IMR-90 (cell line): ENCODE data around the gene GRIN1. TPM values are rescaled to one million over a fixed set of nuclear protein-coding genes. Genes with fewer than 3 reads are reported as not detected.

Source experiments
- ATAC-seq: fragments of 200-7000 bp; cut with Tn5 transposase; 2 replicates; pipeline ENCODE4 v1.9.1; 2020; ENCODE audit warnings: low read depth, mild to moderate bottlenecking, moderate library complexity
- BruUV-seq: library from RNA; stranded (reverse); fragments of 400-500 nt; replicated peaks from 2 replicates; lab custom pipeline; 2021; lab: Mats Ljungman, UMichigan
- CTCF ChIA-PET: fragments of 300-600 bp; formaldehyde crosslinking; extraction: SDS; loops from one replicate; lab custom pipeline; 2021; ENCODE audit warnings: antibody characterized with exemption; lab: Yijun Ruan, JAX
- POLR2A ChIA-PET: fragments of 300-600 bp; sonication (Branson Sonifier 250); formaldehyde crosslinking; loops from one replicate; lab custom pipeline; 2022; ENCODE audit warnings: antibody characterized with exemption; ENCODE audit not compliant: unreplicated experiment; lab: Charles Lee
- DNase-seq: peaks from one replicate; pipeline ENCODE4 v3.0.0; 2013
- H2AFZ ChIP-seq: replicated peaks from 2 replicates; pipeline ENCODE3; 2013; ENCODE audit warnings: low read length, mild to moderate bottlenecking; ENCODE audit not compliant: poor library complexity
- H2AK5ac ChIP-seq: 2 replicates; pipeline ENCODE4 v1.6.1; 2013; ENCODE audit warnings: low read depth, low read length, inconsistent platforms
- H2AK9ac ChIP-seq: replicated peaks from 2 replicates; pipeline ENCODE3; 2013; ENCODE audit warnings: mild to moderate bottlenecking, low read depth, low read length, moderate library complexity; ENCODE audit not compliant: poor library complexity
- H2BK120ac ChIP-seq: 2 replicates; pipeline ENCODE4 v1.6.1; 2013; ENCODE audit warnings: low read depth, low read length, inconsistent platforms
- H2BK15ac ChIP-seq: 3 replicates; pipeline ENCODE4 v1.6.1; 2013; ENCODE audit warnings: low read depth, low read length, inconsistent platforms
- H2BK20ac ChIP-seq: 2 replicates; pipeline ENCODE4 v1.6.1; 2013; ENCODE audit warnings: low read depth, mild to moderate bottlenecking, inconsistent platforms, low read length, moderate library complexity
- H2BK5ac ChIP-seq: 2 replicates; pipeline ENCODE4 v1.6.1; 2013; ENCODE audit warnings: mild to moderate bottlenecking, low read depth, low read length, inconsistent platforms; ENCODE audit not compliant: poor library complexity, severe bottlenecking
- H3K14ac ChIP-seq: replicated peaks from 2 replicates; pipeline ENCODE4 v1.6.1; 2013; ENCODE audit warnings: low read depth, low read length, inconsistent platforms
- H3K18ac ChIP-seq: 2 replicates; pipeline ENCODE4 v1.6.1; 2013; ENCODE audit warnings: low read depth, low read length, control low read depth
- H3K23ac ChIP-seq: 2 replicates; pipeline ENCODE4 v1.6.1; 2013; ENCODE audit warnings: low read depth, low read length, inconsistent platforms
- H3K27ac ChIP-seq: 2 replicates; pipeline ENCODE4 v1.5.1; 2013; ENCODE audit warnings: mild to moderate bottlenecking, control low read depth, low read length; ENCODE audit not compliant: insufficient read depth
- H3K27me3 ChIP-seq: 2 replicates; pipeline ENCODE4 v1.6.1; 2013; ENCODE audit warnings: low read length; ENCODE audit not compliant: control insufficient read depth, insufficient read depth
- H3K36me3 ChIP-seq: 2 replicates; pipeline ENCODE4 v1.6.1; 2013; ENCODE audit warnings: low read length, mixed read lengths; ENCODE audit not compliant: control insufficient read depth, insufficient read depth
- H3K4ac ChIP-seq: 2 replicates; pipeline ENCODE4 v1.6.1; 2013; ENCODE audit warnings: low read depth, low read length, inconsistent platforms
- H3K4me1 ChIP-seq: 2 replicates; pipeline ENCODE4 v1.6.1; 2013; ENCODE audit warnings: low read length, mixed read lengths; ENCODE audit not compliant: control insufficient read depth, insufficient read depth
- H3K4me2 ChIP-seq: 2 replicates; pipeline ENCODE4 v1.6.1; 2013; ENCODE audit warnings: low read depth, mild to moderate bottlenecking, control low read depth, low read length, moderate library complexity
- H3K4me3 ChIP-seq: 2 replicates; pipeline ENCODE4 v1.5.1; 2013; ENCODE audit warnings: low read depth, mild to moderate bottlenecking, control low read depth, low read length, moderate library complexity; ENCODE audit not compliant: insufficient read depth
- H3K56ac ChIP-seq: 2 replicates; pipeline ENCODE4 v1.6.1; 2013; ENCODE audit warnings: low read length, inconsistent platforms; ENCODE audit not compliant: insufficient read depth; ENCODE audit errors: extremely low read depth
- H3K79me1 ChIP-seq, 2 experiments: 2 replicates each; pipeline ENCODE4 v1.6.1; 2013; ENCODE audit warnings: low read length in 2 of 2, inconsistent platforms in 1 of 2, low read depth in 1 of 2
- H3K9ac ChIP-seq: 2 replicates; pipeline ENCODE4 v1.6.1; 2013; ENCODE audit warnings: low read depth, low read length, control low read depth
- H3K9me1 ChIP-seq: 2 replicates; pipeline ENCODE4 v1.6.1; 2013; ENCODE audit warnings: low read length, inconsistent platforms; ENCODE audit not compliant: insufficient read depth
- H3K9me3 ChIP-seq: 2 replicates; pipeline ENCODE4 v1.6.1; 2013; ENCODE audit warnings: low read length; ENCODE audit not compliant: control insufficient read depth, insufficient read depth
- H4K20me1 ChIP-seq: 2 replicates; pipeline ENCODE4 v1.6.1; 2013; ENCODE audit warnings: low read length, inconsistent platforms; ENCODE audit not compliant: insufficient read depth
- H4K5ac ChIP-seq: 2 replicates; pipeline ENCODE4 v1.6.1; 2013; ENCODE audit warnings: mild to moderate bottlenecking, low read depth, low read length, control low read depth
- H4K8ac ChIP-seq, 2 experiments: 2 replicates each; pipeline ENCODE4 v1.6.1; 2013; ENCODE audit warnings: low read depth in 2 of 2, low read length in 2 of 2, control low read depth in 1 of 2, inconsistent platforms in 1 of 2
- H4K91ac ChIP-seq: 2 replicates; pipeline ENCODE4 v1.6.1; 2013; ENCODE audit warnings: low read depth, low read length, inconsistent platforms; ENCODE audit not compliant: insufficient read depth
- CTCF ChIP-seq: conservative IDR thresholded peaks from 2 replicates; pipeline ENCODE4 v1.5.1; 2012; ENCODE audit warnings: mild to moderate bottlenecking, low read depth, low read length, improper control_type of control experiment
- ELK1 ChIP-seq: fragments of 150-350 bp; IDR thresholded peaks from 2 replicates; pipeline ENCODE4 v1.6.1; 2016; ENCODE audit warnings: low read depth, mild to moderate bottlenecking, low read length, moderate library complexity, borderline replicate concordance
- FOS ChIP-seq: fragments of 150-350 bp; IDR thresholded peaks from 2 replicates; pipeline ENCODE4 v1.6.1; 2016; ENCODE audit warnings: low read depth, low read length
- MAZ ChIP-seq: IDR thresholded peaks from 2 replicates; pipeline ENCODE4 v1.6.1; 2012; ENCODE audit warnings: low read depth, mild to moderate bottlenecking, low read length, improper control_type of control experiment, moderate library complexity, borderline replicate concordance
- MXI1 ChIP-seq: IDR thresholded peaks from 2 replicates; pipeline ENCODE4 v1.6.1; 2012; ENCODE audit warnings: low read depth, mild to moderate bottlenecking, low read length, moderate library complexity, borderline replicate concordance
- NFE2L2 ChIP-seq: fragments of 150-350 bp; IDR thresholded peaks from 2 replicates; pipeline ENCODE4 v1.6.1; 2016; ENCODE audit warnings: low read depth, mild to moderate bottlenecking, low read length
- POLR2A ChIP-seq: IDR thresholded peaks from 2 replicates; pipeline ENCODE4 v1.6.1; 2012; ENCODE audit warnings: mild to moderate bottlenecking, low read depth, low read length
- RAD21 ChIP-seq: IDR thresholded peaks from 2 replicates; pipeline ENCODE4 v1.6.1; 2012; ENCODE audit warnings: low read length, improper control_type of control experiment
- RCOR1 ChIP-seq: IDR thresholded peaks from 2 replicates; pipeline ENCODE4 v1.6.1; 2012; ENCODE audit warnings: mild to moderate bottlenecking, low read length, improper control_type of control experiment; ENCODE audit not compliant: insufficient replicate concordance
- SMC3 ChIP-seq: fragments of 150-350 bp; IDR thresholded peaks from 2 replicates; pipeline ENCODE4 v1.6.1; 2016; ENCODE audit warnings: low read depth, mild to moderate bottlenecking, antibody characterized with exemption, low read length, moderate library complexity
- WGBS, 2 experiments: methylation state at CpG; one replicate each; pipeline versions ENCODE4 v1.1.5 to v1.1.7; 2013; ENCODE audit warnings: missing lambda C conversion rate in 2 of 2; ENCODE audit not compliant: insufficient read length in 1 of 2; ENCODE audit errors: extremely low coverage in 2 of 2; 5-methylcytosine and 5-hydroxymethylcytosine counted together
- dilution Hi-C: fragments of 300-500 bp; cut with HindIII; formaldehyde crosslinking; loops from one replicate; pipeline ENCODE4 v1.14.3; 2018; ENCODE audit warnings: low sequenced_read_pairs; ENCODE audit not compliant: unreplicated experiment
- in situ Hi-C: fragments of 300-500 bp; cut with MboI; formaldehyde crosslinking; loops from 3 replicates; pipeline ENCODE4 v1.14.3; 2019; ENCODE audit warnings: low sequenced_read_pairs, inconsistent platforms, mixed read lengths
- intact Hi-C: fragments of 100-400 bp; cut with micrococcal nuclease; formaldehyde crosslinking; loops from 2 replicates; pipeline ENCODE4 v1.10.0; 2022
- polyA plus RNA-seq, 3 experiments: library from polyadenylated mRNA; depleted of rRNA; stranded (reverse); fragments of >200 nt; gene quantifications; 2 replicates each; pipeline ENCODE4 v1.2.3, GENCODE V29; 2012; ENCODE audit warnings: low replicate concordance in 1 of 3
- total RNA-seq: library from RNA; depleted of rRNA; stranded (reverse); fragments of >200 nt; gene quantifications from 2 replicates; pipeline ENCODE4 v1.2.3, GENCODE V29; 2012
- TF ChIP-seq, protein P1 (sequence below): fragments of 150-350 bp; IDR thresholded peaks from 2 replicates; pipeline ENCODE4 v1.6.1; 2017; ENCODE audit warnings: mild to moderate bottlenecking, antibody characterized with exemption, low read length, low read depth

The GRIN1 gene
- total and polyA plus RNA-seq, 2 of the 4 experiments (the other 2 are of a cell fraction): 0.09 TPM; not detected in 1

DNA sequence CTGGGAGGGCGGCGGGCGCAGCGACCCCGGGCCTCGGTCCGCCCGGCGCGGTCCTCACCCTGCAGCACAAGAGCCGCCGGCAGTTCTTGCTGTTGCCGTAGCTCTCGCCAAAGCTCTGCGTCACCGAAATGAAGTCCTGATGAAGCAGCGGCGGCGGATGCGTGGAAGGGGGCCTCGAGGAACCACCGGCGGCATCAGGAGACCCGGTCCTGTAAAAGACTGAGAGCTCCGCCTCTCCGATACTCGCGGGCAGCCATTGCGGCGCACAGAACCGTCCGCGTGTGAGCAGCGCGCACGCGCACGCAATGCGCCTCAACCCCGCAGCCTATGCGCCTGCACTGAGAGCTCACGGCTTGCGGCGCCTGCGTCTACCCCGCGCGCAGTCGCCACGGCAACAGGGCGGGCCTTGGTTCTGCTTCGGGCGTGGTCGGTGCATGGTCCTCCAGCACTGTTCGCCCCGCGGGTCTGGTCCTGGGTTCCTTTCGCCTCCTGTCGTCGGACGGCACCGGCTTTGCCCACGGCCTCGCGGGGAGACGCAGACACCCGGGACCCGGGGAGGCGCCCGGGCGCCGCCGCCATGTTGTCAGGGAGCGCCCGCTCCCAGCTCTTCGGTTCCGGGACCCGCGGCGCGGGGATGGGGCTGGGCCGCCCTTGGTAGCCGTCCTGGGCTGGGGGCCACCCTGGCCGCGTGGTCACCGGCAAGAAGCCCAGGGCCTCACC is 9.3 kb upstream of the GRIN1 start:
- Histone ChIP-seq H2AFZ (peak overlapping the region; percentile 99), H3K18ac (peak overlapping the region; percentile 62; the same call in 1 of the 2 replicates), H3K27me3 (no peaks in the 10 kb centered on the region), H2BK20ac (no peak overlapping the region), H3K4me1 (peaks cover 12% of the 10 kb centered on the region; the same call in 1 of the 2 replicates), H3K79me1 (peaks cover 13 to 35% of the 10 kb centered on the region in 2 experiments), H4K20me1 (0 out of 2 replicates have a peak, but pooled peaks cover 8% of the 10 kb centered on the region), H3K4ac (peak overlapping the region; percentile 93), H2BK5ac (peak overlapping the region; percentile 43), H3K23ac (peak overlapping the region; percentile 86), H2AK5ac (peak overlapping the region; percentile 53; the same call in 1 of the 2 replicates), H3K27ac (peak overlapping the region; percentile 74), H4K5ac (peak overlapping the region; percentile 63; the same call in 1 of the 2 replicates), H3K9ac (peak overlapping the region; percentile 90), H3K9me1 (peaks cover 16% of the 10 kb centered on the region), H2AK9ac (peak overlapping the region; percentile 96), H4K91ac (peak overlapping the region; percentile 85; the same call in 1 of the 2 replicates), H2BK15ac (no peak overlapping the region), H3K4me3 (peak overlapping the region; percentile 76), H3K9me3 (peaks cover 4% of the 10 kb centered on the region; the same call in 1 of the 2 replicates), H3K4me2 (peak overlapping the region; percentile 35; the same call in 1 of the 2 replicates), H3K36me3 (no peaks in the 10 kb centered on the region), H3K14ac (peak overlapping the region; percentile 98), H2BK120ac (peak overlapping the region; percentile 38; the same call in 1 of the 2 replicates), H3K56ac (peak overlapping the region; percentile 71; the same call in 1 of the 2 replicates), H4K8ac (peak overlapping the region; percentile 77 to 96)
- in situ Hi-C loops: no loop called here
- dilution Hi-C loops: no loop called here
- DNase-seq (peak; percentile 91), ATAC-seq (peak; percentile 99)
- CTCF ChIA-PET: interaction anchor here (1.0 kb wide), 1 partner anchor 28 kb away, joined by 3 read pairs; no protein-coding TSS in a partner anchor
- POLR2A ChIA-PET: interaction anchor here (0.7 to 1.3 kb wide), 2 partner anchors 75 to 111 kb away, joined by 3 to 4 read pairs; partner anchors contain the start of gene TUBB4B
- intact Hi-C loops: no loop called here
- WGBS, 2 experiments: 1% methylated on average over 51 of the region's 86 CpGs; no CpG with 5 or more reads in 1 of the 2 experiments
- no peak for TF ChIP-seq RAD21
- peak; percentile 9; the same call in 1 of the 2 replicates for TF ChIP-seq MAZ
- peak; percentile 88; the same call in 1 of the 2 replicates for TF ChIP-seq MXI1
- no peak for TF ChIP-seq SMC3
- TF ChIP-seq RCOR1: peak; percentile 84
- TF ChIP-seq, protein P1, sequence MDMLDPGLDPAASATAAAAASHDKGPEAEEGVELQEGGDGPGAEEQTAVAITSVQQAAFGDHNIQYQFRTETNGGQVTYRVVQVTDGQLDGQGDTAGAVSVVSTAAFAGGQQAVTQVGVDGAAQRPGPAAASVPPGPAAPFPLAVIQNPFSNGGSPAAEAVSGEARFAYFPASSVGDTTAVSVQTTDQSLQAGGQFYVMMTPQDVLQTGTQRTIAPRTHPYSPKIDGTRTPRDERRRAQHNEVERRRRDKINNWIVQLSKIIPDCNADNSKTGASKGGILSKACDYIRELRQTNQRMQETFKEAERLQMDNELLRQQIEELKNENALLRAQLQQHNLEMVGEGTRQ: 0 out of 2 replicates have a peak, but pooled peaks have one; percentile 7
- no peak for TF ChIP-seq ELK1
- no peak for TF ChIP-seq FOS
- TF ChIP-seq POLR2A: no peak
- no peak; the same call in 1 of the 2 replicates for TF ChIP-seq NFE2L2
- peak; percentile 29; the same call in 1 of the 2 replicates for TF ChIP-seq CTCF
- no TSS peak for BruUV-seq
